ENCODE results near the gene RXRG. TPM values are rescaled to one million over a fixed set of nuclear protein-coding genes. Genes with fewer than 3 reads are reported as not detected.

Gene RXRG
- total RNA-seq, 2 donors from 2014 or later: 0.20 to 0.74 TPM

GRCh38 chr1:165395901-165396300 is 49.0 kb downstream of the RXRG start:
- TF ChIP-seq CTCF (IDR thresholded peaks at IDR 0.05): no peak
- Histone ChIP-seq H3K27me3 (no peaks in the 10 kb centered on the region), H3K4me3 (no peak overlapping the region), H3K36me3 (no peaks in the 10 kb centered on the region), H3K4me1 (no peaks in the 10 kb centered on the region), H3K27ac (no peak overlapping the region), H3K9ac (ENCODE audit: low read depth in 2 of 2, low read length in 2 of 2) (no peak overlapping the region), H3K9me3 (no peaks in the 10 kb centered on the region)
- intact Hi-C loops (cut with DNase I): loop anchor here (2.0 kb wide), 1 partner anchor 197 kb away; no protein-coding TSS in a partner anchor
- no peak for DNase-seq

GRCh38 chr1:165395478-165395877 is 49.4 kb downstream of the RXRG start:
- DNase-seq: no peak
- Histone ChIP-seq H3K27me3 (no peaks in the 10 kb centered on the region), H3K27ac (no peak overlapping the region), H3K9ac (ENCODE audit: low read depth in 2 of 2, low read length in 2 of 2) (no peak overlapping the region), H3K9me3 (no peaks in the 10 kb centered on the region), H3K4me1 (no peaks in the 10 kb centered on the region), H3K36me3 (no peaks in the 10 kb centered on the region), H3K4me3 (no peak overlapping the region)
- no peak for TF ChIP-seq CTCF (IDR thresholded peaks at IDR 0.05)
- intact Hi-C loops (cut with DNase I): loop anchor here (2.0 kb wide), 1 partner anchor 197 kb away; no protein-coding TSS in a partner anchor

GRCh38 chr1:165392634-165393571 is 52.0 kb downstream of the RXRG start:
- H3K9me3 ChIP-seq: no peaks in the 10 kb centered on the region
- H3K27me3 ChIP-seq: no peaks in the 10 kb centered on the region
- H3K4me3 ChIP-seq: no peak overlapping the region
- no peaks in the 10 kb centered on the region for H3K4me1 ChIP-seq
- no peak overlapping the region for H3K9ac ChIP-seq (ENCODE audit: low read depth in 2 of 2, low read length in 2 of 2)
- TF ChIP-seq CTCF (IDR thresholded peaks at IDR 0.05): peak; percentile 95
- no peaks in the 10 kb centered on the region for H3K36me3 ChIP-seq
- peak; percentile 76 for DNase-seq
- intact Hi-C loops (cut with DNase I): loop anchor here (5.0 kb wide), 1 partner anchor 524 kb away; no protein-coding TSS in a partner anchor
- no peak overlapping the region for H3K27ac ChIP-seq

- Histone ChIP-seq H3K9ac (ENCODE audit: low read depth in 2 of 2, low read length in 2 of 2) (no peak overlapping the region), H3K36me3 (no peaks in the 10 kb centered on the region), H3K4me3 (no peak overlapping the region), H3K4me1 (no peaks in the 10 kb centered on the region), H3K27ac (no peak overlapping the region), H3K27me3 (no peaks in the 10 kb centered on the region), H3K9me3 (no peaks in the 10 kb centered on the region)
- no peak for TF ChIP-seq CTCF (IDR thresholded peaks at IDR 0.05)
- no peak for DNase-seq
- intact Hi-C loops (cut with DNase I): loop anchor here (5.0 kb wide), 1 partner anchor 528 kb away; no protein-coding TSS in a partner anchor
These were observed 55.3 kb downstream of the RXRG start for GRCh38 chr1:165389609-165390008.

GRCh38 chr1:165387961-165388360 is 57.0 kb downstream of the RXRG start:
- DNase-seq: no peak
- no peak overlapping the region for H3K27ac ChIP-seq
- intact Hi-C loops (cut with DNase I): no loop called here

More at GRCh38 chr1:165387961-165388360, 57.0 kb downstream of the RXRG start:
- no peaks in the 10 kb centered on the region for H3K36me3 ChIP-seq
- TF ChIP-seq CTCF (IDR thresholded peaks at IDR 0.05): no peak
- H3K27me3 ChIP-seq: no peaks in the 10 kb centered on the region
- no peaks in the 10 kb centered on the region for H3K4me1 ChIP-seq
- H3K4me3 ChIP-seq: no peak overlapping the region
- no peaks in the 10 kb centered on the region for H3K9me3 ChIP-seq
- no peak overlapping the region for H3K9ac ChIP-seq (ENCODE audit: low read depth in 2 of 2, low read length in 2 of 2)
